Subcutaneous abdominal adipose tissue (tissue), 5 donors: ENCODE results near the gene HAPLN2.
A peak's percentile ranks its signal among the peaks of the same experiment; 100 is the strongest.

Experiments
- H3K27ac ChIP-seq: one replicate; pipeline ENCODE4 v1.7.0; 2013; ENCODE audit warnings: low read depth, mild to moderate bottlenecking, inconsistent platforms, low read length, moderate library complexity
- H3K27me3 ChIP-seq, 5 donors: one replicate each; pipeline ENCODE4 v1.7.0; 2013; ENCODE audit warnings: low read length in 5 of 5, inconsistent platforms in 1 of 5; ENCODE audit not compliant: control insufficient read depth in 5 of 5, insufficient read depth in 4 of 5
- H3K36me3 ChIP-seq, 5 donors: one replicate each; pipeline ENCODE4 v1.7.0; 2013; ENCODE audit warnings: low read length in 5 of 5; ENCODE audit not compliant: control insufficient read depth in 5 of 5, insufficient read depth in 5 of 5
- H3K4me1 ChIP-seq, 5 donors: one replicate each; pipeline ENCODE4 v1.7.0; 2013; ENCODE audit warnings: low read length in 5 of 5, mild to moderate bottlenecking in 3 of 5, moderate library complexity in 1 of 5; ENCODE audit not compliant: control insufficient read depth in 5 of 5, insufficient read depth in 5 of 5
- H3K4me3 ChIP-seq, 5 donors: one replicate each; pipeline ENCODE4 v1.7.0; 2013; ENCODE audit warnings: low read length in 5 of 5, low read depth in 1 of 5
- H3K9ac ChIP-seq, 5 donors: one replicate each; pipeline ENCODE4 v1.7.0; 2013; ENCODE audit warnings: low read length in 5 of 5, mild to moderate bottlenecking in 4 of 5, moderate library complexity in 3 of 5
- H3K9me3 ChIP-seq, 5 donors: one replicate each; pipeline ENCODE4 v1.7.0; 2013; ENCODE audit warnings: low read length in 5 of 5; ENCODE audit not compliant: control insufficient read depth in 5 of 5
- donor health status: healthy.
- donor health status: healthy.
- donor health status: healthy.
- donor health status: healthy.
- donor health status: healthy.

HAPLN2 gene

DNA sequence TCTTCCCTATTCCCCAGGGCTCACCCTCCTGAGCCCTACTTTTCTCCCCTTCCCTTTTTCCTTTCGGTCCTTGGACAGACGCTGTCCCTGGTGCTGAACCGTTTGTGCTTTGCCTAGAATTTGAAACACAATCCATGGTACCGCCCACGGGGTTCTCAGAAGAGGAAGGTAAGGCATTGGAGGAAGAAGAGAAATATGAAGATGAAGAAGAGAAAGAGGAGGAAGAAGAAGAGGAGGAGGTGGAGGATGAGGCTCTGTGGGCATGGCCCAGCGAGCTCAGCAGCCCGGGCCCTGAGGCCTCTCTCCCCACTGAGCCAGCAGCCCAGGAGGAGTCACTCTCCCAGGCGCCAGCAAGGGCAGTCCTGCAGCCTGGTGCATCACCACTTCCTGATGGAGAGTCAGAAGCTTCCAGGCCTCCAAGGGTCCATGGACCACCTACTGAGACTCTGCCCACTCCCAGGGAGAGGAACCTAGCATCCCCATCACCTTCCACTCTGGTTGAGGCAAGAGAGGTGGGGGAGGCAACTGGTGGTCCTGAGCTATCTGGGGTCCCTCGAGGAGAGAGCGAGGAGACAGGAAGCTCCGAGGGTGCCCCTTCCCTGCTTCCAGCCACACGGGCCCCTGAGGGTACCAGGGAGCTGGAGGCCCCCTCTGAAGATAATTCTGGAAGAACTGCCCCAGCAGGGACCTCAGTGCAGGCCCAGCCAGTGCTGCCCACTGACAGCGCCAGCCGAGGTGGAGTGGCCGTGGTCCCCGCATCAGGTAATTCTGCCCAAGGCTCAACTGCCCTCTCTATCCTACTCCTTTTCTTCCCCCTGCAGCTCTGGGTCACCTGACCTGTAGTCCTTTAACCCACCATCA lies 33.1 kb downstream of the HAPLN2 start:
- Histone ChIP-seq H3K27ac (no peak overlapping the region), H3K27me3 (peaks cover 19 to 76% (median 44%) of the 10 kb centered on the region in 5 donors)

DNA sequence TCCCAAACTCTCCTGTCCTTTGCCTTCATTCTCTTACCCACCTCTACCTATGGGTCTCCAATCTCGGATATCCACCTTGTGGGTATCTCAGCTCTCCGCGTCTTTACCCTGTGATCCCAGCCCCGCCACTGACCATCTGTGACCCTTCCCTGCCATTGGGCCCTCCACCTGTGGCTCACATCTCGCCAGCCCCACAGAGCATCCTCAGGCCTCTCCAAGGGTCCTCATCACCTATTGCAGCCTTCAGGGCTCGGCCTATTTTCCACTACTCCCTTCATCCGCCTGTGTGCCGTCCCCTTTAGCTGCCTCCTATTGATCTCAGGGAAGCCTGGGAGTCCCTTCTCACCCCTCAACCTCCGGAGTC lies 33.8 kb downstream of the HAPLN2 start:
- H3K9ac ChIP-seq: no peak overlapping the region
- H3K27ac ChIP-seq: no peak overlapping the region
- no peaks in the 10 kb centered on the region for H3K36me3 ChIP-seq
- peaks cover 0 to 16% (median 15%) of the 10 kb centered on the region in 5 donors for H3K4me1 ChIP-seq
- peaks cover 17 to 75% (median 41%) of the 10 kb centered on the region in 5 donors for H3K27me3 ChIP-seq
- H3K4me3 ChIP-seq: no peak overlapping the region
- no peaks in the 10 kb centered on the region for H3K9me3 ChIP-seq

More for the DNA sequence above, 33.1 kb downstream of the HAPLN2 start:
- peaks cover 0 to 10% (median 9%) of the 10 kb centered on the region in 5 donors for H3K4me1 ChIP-seq
- no peaks in the 10 kb centered on the region for H3K9me3 ChIP-seq
- no peak overlapping the region for H3K4me3 ChIP-seq
- no peaks in the 10 kb centered on the region for H3K36me3 ChIP-seq
- no peak overlapping the region for H3K9ac ChIP-seq

DNA sequence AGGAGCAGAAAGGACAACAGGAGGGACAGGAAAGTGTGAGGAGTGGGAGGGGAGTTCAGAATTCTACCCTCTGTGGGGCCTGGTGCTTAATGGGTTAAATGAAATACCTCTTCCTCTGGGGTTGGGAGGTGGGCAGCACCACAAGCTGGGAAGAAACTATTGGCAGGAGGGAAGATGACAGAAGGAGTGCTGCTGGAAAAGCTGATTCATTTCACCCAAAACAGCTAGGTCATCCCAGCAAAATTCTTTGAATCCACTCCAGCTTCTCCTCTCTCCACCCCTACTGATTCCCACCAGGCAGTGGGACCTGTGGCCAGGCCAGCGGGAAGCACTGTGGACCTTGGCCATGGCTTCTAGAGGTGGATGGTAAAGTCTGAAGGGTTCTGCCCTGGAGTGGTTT lies 35.5 kb downstream of the HAPLN2 start:
- H3K27ac ChIP-seq: no peak overlapping the region
- peaks cover 14 to 65% (median 37%) of the 10 kb centered on the region in 5 donors for H3K27me3 ChIP-seq
- no peaks in the 10 kb centered on the region for H3K36me3 ChIP-seq
- H3K9ac ChIP-seq: no peak overlapping the region
- H3K4me1 ChIP-seq: peaks cover 0 to 27% (median 23%) of the 10 kb centered on the region in 5 donors
- H3K4me3 ChIP-seq: no peak overlapping the region
- no peaks in the 10 kb centered on the region for H3K9me3 ChIP-seq

DNA sequence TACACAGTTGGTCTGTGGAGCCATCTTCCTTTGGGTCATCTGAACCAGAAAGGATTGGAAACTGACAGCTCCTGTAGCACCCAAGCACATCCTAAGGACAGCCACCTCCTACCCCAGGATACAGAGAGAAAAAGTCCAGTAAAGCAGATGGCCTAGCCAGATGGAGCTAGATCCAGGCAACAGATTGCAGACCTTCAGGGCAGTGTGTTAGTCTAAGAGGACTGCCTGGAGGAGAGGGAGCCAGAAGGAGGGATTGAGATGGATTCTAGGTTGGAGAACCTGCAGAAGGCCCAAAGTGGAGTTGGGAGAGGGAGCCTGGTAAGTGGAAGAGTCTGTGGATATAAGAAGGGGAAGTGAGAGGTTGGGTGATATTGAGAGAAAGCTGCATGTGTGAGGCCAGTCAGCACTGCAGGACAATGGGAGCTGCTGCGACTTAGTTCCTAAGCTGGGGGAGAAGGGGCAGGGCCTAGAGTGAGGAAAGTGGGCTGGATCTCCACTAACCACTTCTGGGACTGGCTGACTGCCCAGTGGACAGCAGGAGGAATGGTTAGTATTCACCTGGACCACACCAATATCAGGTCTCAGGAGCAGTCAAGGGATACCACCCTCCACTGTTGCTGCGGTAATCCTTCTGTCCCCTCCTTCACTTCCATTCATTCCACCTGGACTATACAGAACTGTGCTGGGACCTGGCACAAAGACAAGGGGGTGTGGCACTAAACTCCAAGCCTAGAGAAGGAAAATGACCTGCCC lies 36.1 kb downstream of the HAPLN2 start:
- Histone ChIP-seq H3K9ac (no peak overlapping the region), H3K4me3 (no peak overlapping the region), H3K27ac (no peak overlapping the region), H3K36me3 (no peaks in the 10 kb centered on the region), H3K4me1 (peaks cover 1 to 32% (median 28%) of the 10 kb centered on the region in 5 donors), H3K9me3 (no peaks in the 10 kb centered on the region), H3K27me3 (peaks cover 14 to 60% (median 39%) of the 10 kb centered on the region in 5 donors)

DNA sequence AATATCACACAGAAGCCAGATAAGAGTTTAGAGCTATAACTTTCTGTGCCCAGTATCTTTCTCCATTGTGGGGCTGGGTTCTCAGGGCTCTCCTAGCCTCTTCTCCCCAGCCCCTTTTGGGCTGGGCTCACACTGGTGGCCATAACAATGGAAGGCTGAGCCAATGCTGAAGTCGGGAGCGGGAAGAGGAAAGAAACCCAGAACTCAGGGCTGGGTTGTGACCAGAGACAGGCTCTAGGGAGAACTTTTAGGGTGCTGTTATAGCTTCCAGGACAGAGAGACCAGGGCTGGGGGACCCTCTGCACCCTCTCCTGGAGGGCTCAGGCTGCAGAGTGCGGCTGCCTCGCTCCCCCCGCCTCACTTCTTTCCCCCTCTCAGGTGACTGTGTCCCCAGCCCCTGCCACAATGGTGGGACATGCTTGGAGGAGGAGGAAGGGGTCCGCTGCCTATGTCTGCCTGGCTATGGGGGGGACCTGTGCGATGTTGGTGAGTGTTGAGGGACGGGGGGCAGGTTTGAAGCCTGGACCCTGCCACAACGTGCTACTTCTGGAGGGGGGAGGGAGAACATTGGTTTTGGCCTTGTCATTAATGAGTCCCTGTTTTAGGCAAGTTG lies 36.8 kb downstream of the HAPLN2 start:
- no peak overlapping the region for H3K9ac ChIP-seq
- H3K9me3 ChIP-seq: no peaks in the 10 kb centered on the region
- no peak overlapping the region for H3K27ac ChIP-seq
- H3K36me3 ChIP-seq: no peaks in the 10 kb centered on the region
- H3K4me3 ChIP-seq: no peak overlapping the region
- H3K27me3 ChIP-seq: peaks cover 14 to 56% (median 41%) of the 10 kb centered on the region in 5 donors
- H3K4me1 ChIP-seq: peaks cover 5 to 39% (median 35%) of the 10 kb centered on the region in 5 donors

DNA sequence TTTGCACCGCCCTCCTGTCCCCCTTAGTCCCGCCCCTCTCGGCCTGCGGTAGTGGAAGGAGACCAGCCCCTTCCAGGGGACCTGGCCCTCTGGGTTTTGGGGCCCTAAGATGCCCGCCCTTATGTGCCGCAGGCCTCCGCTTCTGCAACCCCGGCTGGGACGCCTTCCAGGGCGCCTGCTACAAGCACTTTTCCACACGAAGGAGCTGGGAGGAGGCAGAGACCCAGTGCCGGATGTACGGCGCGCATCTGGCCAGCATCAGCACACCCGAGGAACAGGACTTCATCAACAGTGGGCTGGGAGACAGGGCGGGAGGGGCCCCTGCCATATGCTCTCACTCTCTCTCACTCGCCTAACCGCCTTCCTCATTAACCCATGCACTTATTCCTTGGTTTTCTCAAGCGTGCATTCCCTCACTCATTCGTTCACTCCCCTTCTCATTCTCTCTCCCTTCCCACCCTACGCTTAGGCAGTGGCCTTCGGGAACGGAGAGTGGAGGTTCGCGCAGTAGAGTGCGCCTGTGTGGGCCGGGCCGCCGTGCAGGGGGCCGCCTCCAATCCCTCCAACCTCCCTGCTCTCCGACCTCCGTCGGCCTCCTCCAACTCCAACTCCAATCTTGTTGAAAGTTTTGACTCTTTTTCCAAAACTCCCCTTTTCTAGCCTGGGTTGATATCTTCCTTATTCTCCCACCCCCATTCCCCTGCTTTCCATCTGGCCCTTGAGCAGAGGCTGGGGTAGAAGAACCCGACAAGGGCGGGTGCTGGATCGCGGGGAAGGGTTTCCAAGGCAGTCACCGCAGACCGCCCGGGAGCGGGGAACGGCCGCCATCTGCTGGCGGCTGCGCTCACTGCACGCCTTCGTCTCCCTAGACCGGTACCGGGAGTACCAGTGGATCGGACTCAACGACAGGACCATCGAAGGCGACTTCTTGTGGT lies 37.9 kb downstream of the HAPLN2 start:
- peaks cover 9 to 50% (median 46%) of the 10 kb centered on the region in 5 donors for H3K4me1 ChIP-seq
- H3K27ac ChIP-seq: no peak overlapping the region
- H3K36me3 ChIP-seq: no peaks in the 10 kb centered on the region
- peak overlapping the region in 2 of 5 donors; percentile 1 to 21 for H3K9ac ChIP-seq
- no peaks in the 10 kb centered on the region for H3K9me3 ChIP-seq
- H3K27me3 ChIP-seq: peaks cover 14 to 52% (median 35%) of the 10 kb centered on the region in 5 donors
- H3K4me3 ChIP-seq: peak overlapping the region in 4 of 5 donors; percentile 22 to 53 (median 48)

DNA sequence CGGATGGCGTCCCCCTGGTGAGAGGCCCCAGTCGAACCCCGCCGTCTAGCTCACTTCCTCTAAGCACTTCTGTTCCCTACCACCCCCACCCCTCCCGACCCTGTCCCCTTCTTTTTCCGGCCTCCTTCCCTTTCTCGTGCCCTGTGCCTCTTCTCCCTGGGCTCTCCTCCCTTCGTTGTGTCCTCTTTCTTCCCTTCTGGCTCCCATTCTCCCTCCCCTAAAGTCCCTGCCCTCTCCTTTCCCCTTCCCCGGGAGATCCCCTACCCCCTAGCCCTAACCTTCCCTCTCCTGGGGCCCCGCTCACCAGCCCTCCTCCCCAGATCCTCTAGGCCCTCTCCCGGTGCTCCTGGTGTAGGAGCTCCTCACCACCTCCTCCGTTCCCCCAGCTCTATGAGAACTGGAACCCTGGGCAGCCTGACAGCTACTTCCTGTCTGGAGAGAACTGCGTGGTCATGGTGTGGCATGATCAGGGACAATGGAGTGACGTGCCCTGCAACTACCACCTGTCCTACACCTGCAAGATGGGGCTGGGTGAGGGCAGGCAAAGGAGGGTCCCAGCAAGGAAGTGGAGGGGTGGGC lies 38.6 kb downstream of the HAPLN2 start:
- Histone ChIP-seq H3K36me3 (no peaks in the 10 kb centered on the region), H3K27ac (no peak overlapping the region)

DNA sequence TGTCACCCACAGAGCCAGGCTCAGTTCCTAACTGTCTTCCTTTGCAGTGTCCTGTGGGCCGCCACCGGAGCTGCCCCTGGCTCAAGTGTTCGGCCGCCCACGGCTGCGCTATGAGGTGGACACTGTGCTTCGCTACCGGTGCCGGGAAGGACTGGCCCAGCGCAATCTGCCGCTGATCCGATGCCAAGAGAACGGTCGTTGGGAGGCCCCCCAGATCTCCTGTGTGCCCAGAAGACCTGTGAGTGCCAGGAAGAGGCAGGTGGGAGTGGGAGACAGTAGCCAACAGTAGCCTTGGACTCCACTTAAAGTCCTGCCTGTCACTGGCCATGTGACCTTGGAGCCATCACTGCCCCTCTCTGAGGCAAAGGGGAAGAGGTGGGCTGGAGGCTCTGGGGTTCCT lies 39.3 kb downstream of the HAPLN2 start:
- Histone ChIP-seq H3K27ac (no peak overlapping the region), H3K9ac (no peak overlapping the region), H3K4me1 (peaks cover 15 to 64% (median 60%) of the 10 kb centered on the region in 5 donors)

More for the DNA sequence above, 38.6 kb downstream of the HAPLN2 start:
- peak overlapping the region in 1 of 5 donors; percentile 21 for H3K9ac ChIP-seq
- H3K9me3 ChIP-seq: no peaks in the 10 kb centered on the region
- H3K4me1 ChIP-seq: peaks cover 14 to 57% (median 53%) of the 10 kb centered on the region in 5 donors
- H3K27me3 ChIP-seq: peaks cover 10 to 49% (median 30%) of the 10 kb centered on the region in 5 donors
- H3K4me3 ChIP-seq: peak overlapping the region in 2 of 5 donors; percentile 45 to 53

More for the DNA sequence above, 39.3 kb downstream of the HAPLN2 start:
- no peaks in the 10 kb centered on the region for H3K9me3 ChIP-seq
- H3K4me3 ChIP-seq: no peak overlapping the region
- no peaks in the 10 kb centered on the region for H3K36me3 ChIP-seq
- peaks cover 10 to 43% (median 30%) of the 10 kb centered on the region in 5 donors for H3K27me3 ChIP-seq
